IMR-90 (cell line): ENCODE results near the gene CSH2. TPM values are rescaled to one million over a fixed set of nuclear protein-coding genes. Genes with fewer than 3 reads are reported as not detected.
"Not testable (repeated sequence)": the region's sequence is repeated elsewhere in the genome, so short reads cannot be mapped to it uniquely, and the experiment has no call there.

Experiments
- ATAC-seq: fragments of 200-7000 bp; cut with Tn5 transposase; 2 replicates; pipeline ENCODE4 v1.9.1; 2020; ENCODE audit warnings: low read depth, mild to moderate bottlenecking, moderate library complexity
- BruUV-seq: library from RNA; stranded (reverse); fragments of 400-500 nt; replicated peaks from 2 replicates; lab custom pipeline; 2021; lab: Mats Ljungman, UMichigan
- CTCF ChIA-PET: fragments of 300-600 bp; formaldehyde crosslinking; extraction: SDS; loops from one replicate; lab custom pipeline; 2021; ENCODE audit warnings: antibody characterized with exemption; lab: Yijun Ruan, JAX
- POLR2A ChIA-PET: fragments of 300-600 bp; sonication (Branson Sonifier 250); formaldehyde crosslinking; loops from one replicate; lab custom pipeline; 2022; ENCODE audit warnings: antibody characterized with exemption; ENCODE audit not compliant: unreplicated experiment; lab: Charles Lee
- DNase-seq: peaks from one replicate; pipeline ENCODE4 v3.0.0; 2013
- H2AFZ ChIP-seq: replicated peaks from 2 replicates; pipeline ENCODE3; 2013; ENCODE audit warnings: low read length, mild to moderate bottlenecking; ENCODE audit not compliant: poor library complexity
- H2AK5ac ChIP-seq: 2 replicates; pipeline ENCODE4 v1.6.1; 2013; ENCODE audit warnings: low read depth, low read length, inconsistent platforms
- H2AK9ac ChIP-seq: replicated peaks from 2 replicates; pipeline ENCODE3; 2013; ENCODE audit warnings: mild to moderate bottlenecking, low read depth, low read length, moderate library complexity; ENCODE audit not compliant: poor library complexity
- H2BK120ac ChIP-seq: 2 replicates; pipeline ENCODE4 v1.6.1; 2013; ENCODE audit warnings: low read depth, low read length, inconsistent platforms
- H2BK15ac ChIP-seq: 3 replicates; pipeline ENCODE4 v1.6.1; 2013; ENCODE audit warnings: low read depth, low read length, inconsistent platforms
- H2BK20ac ChIP-seq: 2 replicates; pipeline ENCODE4 v1.6.1; 2013; ENCODE audit warnings: low read depth, mild to moderate bottlenecking, inconsistent platforms, low read length, moderate library complexity
- H2BK5ac ChIP-seq: 2 replicates; pipeline ENCODE4 v1.6.1; 2013; ENCODE audit warnings: mild to moderate bottlenecking, low read depth, low read length, inconsistent platforms; ENCODE audit not compliant: poor library complexity, severe bottlenecking
- H3K14ac ChIP-seq: replicated peaks from 2 replicates; pipeline ENCODE4 v1.6.1; 2013; ENCODE audit warnings: low read depth, low read length, inconsistent platforms
- H3K18ac ChIP-seq: 2 replicates; pipeline ENCODE4 v1.6.1; 2013; ENCODE audit warnings: low read depth, low read length, control low read depth
- H3K23ac ChIP-seq: 2 replicates; pipeline ENCODE4 v1.6.1; 2013; ENCODE audit warnings: low read depth, low read length, inconsistent platforms
- H3K27ac ChIP-seq: 2 replicates; pipeline ENCODE4 v1.5.1; 2013; ENCODE audit warnings: mild to moderate bottlenecking, control low read depth, low read length; ENCODE audit not compliant: insufficient read depth
- H3K27me3 ChIP-seq: 2 replicates; pipeline ENCODE4 v1.6.1; 2013; ENCODE audit warnings: low read length; ENCODE audit not compliant: control insufficient read depth, insufficient read depth
- H3K36me3 ChIP-seq: 2 replicates; pipeline ENCODE4 v1.6.1; 2013; ENCODE audit warnings: low read length, mixed read lengths; ENCODE audit not compliant: control insufficient read depth, insufficient read depth
- H3K4ac ChIP-seq: 2 replicates; pipeline ENCODE4 v1.6.1; 2013; ENCODE audit warnings: low read depth, low read length, inconsistent platforms
- H3K4me1 ChIP-seq: 2 replicates; pipeline ENCODE4 v1.6.1; 2013; ENCODE audit warnings: low read length, mixed read lengths; ENCODE audit not compliant: control insufficient read depth, insufficient read depth
- H3K4me2 ChIP-seq: 2 replicates; pipeline ENCODE4 v1.6.1; 2013; ENCODE audit warnings: low read depth, mild to moderate bottlenecking, control low read depth, low read length, moderate library complexity
- H3K4me3 ChIP-seq: 2 replicates; pipeline ENCODE4 v1.5.1; 2013; ENCODE audit warnings: low read depth, mild to moderate bottlenecking, control low read depth, low read length, moderate library complexity; ENCODE audit not compliant: insufficient read depth
- H3K56ac ChIP-seq: 2 replicates; pipeline ENCODE4 v1.6.1; 2013; ENCODE audit warnings: low read length, inconsistent platforms; ENCODE audit not compliant: insufficient read depth; ENCODE audit errors: extremely low read depth
- H3K79me1 ChIP-seq, 2 experiments: 2 replicates each; pipeline ENCODE4 v1.6.1; 2013; ENCODE audit warnings: low read length in 2 of 2, inconsistent platforms in 1 of 2, low read depth in 1 of 2
- H3K9ac ChIP-seq: 2 replicates; pipeline ENCODE4 v1.6.1; 2013; ENCODE audit warnings: low read depth, low read length, control low read depth
- H3K9me1 ChIP-seq: 2 replicates; pipeline ENCODE4 v1.6.1; 2013; ENCODE audit warnings: low read length, inconsistent platforms; ENCODE audit not compliant: insufficient read depth
- H3K9me3 ChIP-seq: 2 replicates; pipeline ENCODE4 v1.6.1; 2013; ENCODE audit warnings: low read length; ENCODE audit not compliant: control insufficient read depth, insufficient read depth
- H4K20me1 ChIP-seq: 2 replicates; pipeline ENCODE4 v1.6.1; 2013; ENCODE audit warnings: low read length, inconsistent platforms; ENCODE audit not compliant: insufficient read depth
- H4K5ac ChIP-seq: 2 replicates; pipeline ENCODE4 v1.6.1; 2013; ENCODE audit warnings: mild to moderate bottlenecking, low read depth, low read length, control low read depth
- H4K8ac ChIP-seq, 2 experiments: 2 replicates each; pipeline ENCODE4 v1.6.1; 2013; ENCODE audit warnings: low read depth in 2 of 2, low read length in 2 of 2, control low read depth in 1 of 2, inconsistent platforms in 1 of 2
- H4K91ac ChIP-seq: 2 replicates; pipeline ENCODE4 v1.6.1; 2013; ENCODE audit warnings: low read depth, low read length, inconsistent platforms; ENCODE audit not compliant: insufficient read depth
- WGBS, 2 experiments: methylation state at CpG; one replicate each; pipeline versions ENCODE4 v1.1.5 to v1.1.7; 2013; ENCODE audit warnings: missing lambda C conversion rate in 2 of 2; ENCODE audit not compliant: insufficient read length in 1 of 2; ENCODE audit errors: extremely low coverage in 2 of 2; 5-methylcytosine and 5-hydroxymethylcytosine counted together
- dilution Hi-C: fragments of 300-500 bp; cut with HindIII; formaldehyde crosslinking; loops from one replicate; pipeline ENCODE4 v1.14.3; 2018; ENCODE audit warnings: low sequenced_read_pairs; ENCODE audit not compliant: unreplicated experiment
- in situ Hi-C: fragments of 300-500 bp; cut with MboI; formaldehyde crosslinking; loops from 3 replicates; pipeline ENCODE4 v1.14.3; 2019; ENCODE audit warnings: low sequenced_read_pairs, inconsistent platforms, mixed read lengths
- intact Hi-C: fragments of 100-400 bp; cut with micrococcal nuclease; formaldehyde crosslinking; loops from 2 replicates; pipeline ENCODE4 v1.10.0; 2022
- polyA plus RNA-seq, 3 experiments: library from polyadenylated mRNA; depleted of rRNA; stranded (reverse); fragments of >200 nt; gene quantifications; 2 replicates each; pipeline ENCODE4 v1.2.3, GENCODE V29; 2012; ENCODE audit warnings: low replicate concordance in 1 of 3
- total RNA-seq: library from RNA; depleted of rRNA; stranded (reverse); fragments of >200 nt; gene quantifications from 2 replicates; pipeline ENCODE4 v1.2.3, GENCODE V29; 2012

The CSH2 gene
- total and polyA plus RNA-seq, 2 of the 4 experiments (the other 2 are of a cell fraction) = not detected

DNA sequence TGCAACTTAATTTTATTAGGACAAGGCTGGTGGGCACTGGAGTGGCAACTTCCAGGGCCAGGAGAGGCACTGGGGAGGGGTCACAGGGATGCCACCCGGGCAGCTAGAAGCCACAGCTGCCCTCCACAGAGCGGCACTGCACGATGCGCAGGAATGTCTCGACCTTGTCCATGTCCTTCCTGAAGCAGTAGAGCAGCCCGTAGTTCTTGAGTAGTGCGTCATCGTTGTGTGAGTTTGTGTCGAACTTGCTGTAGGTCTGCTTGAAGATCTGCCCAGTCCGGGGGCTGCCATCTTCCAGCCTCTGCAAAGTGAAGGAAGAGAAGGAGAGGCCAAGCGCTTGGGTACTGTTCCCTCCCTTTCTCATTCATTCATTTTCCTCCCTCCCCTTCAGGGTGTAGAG lies 43.7 kb upstream of the CSH2 start:
- peaks cover 36% of the 10 kb centered on the region for H3K27me3 ChIP-seq
- H4K8ac ChIP-seq, DNase-seq, H2BK15ac ChIP-seq, dilution Hi-C loops, H3K23ac ChIP-seq, H3K4me3 ChIP-seq, H4K91ac ChIP-seq, H4K5ac ChIP-seq, H3K9me1 ChIP-seq, ATAC-seq, H2BK20ac ChIP-seq, H2AK9ac ChIP-seq, H3K14ac ChIP-seq, H3K27ac ChIP-seq, H3K4me1 ChIP-seq, H3K4me2 ChIP-seq, CTCF ChIA-PET, H2AFZ ChIP-seq, POLR2A ChIA-PET, H3K79me1 ChIP-seq, H3K18ac ChIP-seq, H2BK5ac ChIP-seq, BruUV-seq, H3K56ac ChIP-seq, H4K20me1 ChIP-seq, H3K9me3 ChIP-seq, H2BK120ac ChIP-seq, H3K4ac ChIP-seq, H3K36me3 ChIP-seq, H3K9ac ChIP-seq, H2AK5ac ChIP-seq: not testable (repeated sequence)
- WGBS, 2 experiments = no CpG with 5 or more reads among the region's 11 CpGs
- intact Hi-C loops (loop anchor here (10.0 kb wide), 1 partner anchor 368 kb away; no protein-coding TSS in a partner anchor), in situ Hi-C loops (loop anchor here (5.0 to 10.0 kb wide), 3 partner anchors 108 to 368 kb away; partner anchors contain the start of genes ERN1 and ICAM2)
